Measurements from ENCODE around the gene IL1RAPL1.
"Not testable (repeated sequence)": the region's sequence is repeated elsewhere in the genome, so short reads cannot be mapped to it uniquely, and the experiment has no call there.

Gene IL1RAPL1

DNA sequence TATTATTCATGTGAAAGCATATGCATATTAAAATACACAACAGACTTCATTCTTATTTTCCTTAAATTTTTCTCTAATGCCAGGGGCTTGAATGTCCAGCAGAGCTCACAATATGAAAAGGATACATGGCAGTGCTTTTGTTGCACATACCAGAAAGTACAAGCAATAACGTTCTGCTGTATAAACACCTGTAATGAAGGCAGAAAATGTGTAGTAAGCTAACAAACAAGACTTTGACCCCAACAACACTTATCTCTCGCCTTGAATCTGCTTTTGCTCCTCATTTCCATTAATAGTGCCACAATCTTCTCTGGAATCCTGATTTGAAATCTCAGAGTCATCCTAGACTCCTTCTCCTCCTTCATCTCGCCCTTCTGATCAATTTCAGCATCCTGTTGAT, 687.3 kb downstream of the IL1RAPL1 start:
- DNase-seq (ENCODE audit: low spot score) = no peak

DNA sequence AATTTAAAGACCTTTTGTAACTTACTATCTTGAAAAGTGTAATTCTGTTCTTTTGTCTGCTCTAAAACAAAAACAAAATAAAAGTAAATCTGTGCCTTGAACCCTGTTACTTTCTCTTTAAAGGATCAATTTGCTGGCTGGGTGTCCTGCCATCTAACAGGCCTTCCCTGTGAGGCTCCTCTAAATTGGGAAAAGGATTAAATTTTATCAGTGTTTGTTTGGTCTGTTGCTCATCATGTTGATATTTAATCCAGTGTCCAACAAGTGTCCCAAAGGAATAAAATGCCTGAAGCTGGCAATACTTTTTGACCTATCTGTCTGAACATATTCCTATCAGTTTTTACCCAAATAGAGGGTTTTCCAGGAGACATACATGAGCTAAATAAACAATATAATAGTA, 688.7 kb downstream of the IL1RAPL1 start:
- no peak for DNase-seq (ENCODE audit: low spot score)

DNA sequence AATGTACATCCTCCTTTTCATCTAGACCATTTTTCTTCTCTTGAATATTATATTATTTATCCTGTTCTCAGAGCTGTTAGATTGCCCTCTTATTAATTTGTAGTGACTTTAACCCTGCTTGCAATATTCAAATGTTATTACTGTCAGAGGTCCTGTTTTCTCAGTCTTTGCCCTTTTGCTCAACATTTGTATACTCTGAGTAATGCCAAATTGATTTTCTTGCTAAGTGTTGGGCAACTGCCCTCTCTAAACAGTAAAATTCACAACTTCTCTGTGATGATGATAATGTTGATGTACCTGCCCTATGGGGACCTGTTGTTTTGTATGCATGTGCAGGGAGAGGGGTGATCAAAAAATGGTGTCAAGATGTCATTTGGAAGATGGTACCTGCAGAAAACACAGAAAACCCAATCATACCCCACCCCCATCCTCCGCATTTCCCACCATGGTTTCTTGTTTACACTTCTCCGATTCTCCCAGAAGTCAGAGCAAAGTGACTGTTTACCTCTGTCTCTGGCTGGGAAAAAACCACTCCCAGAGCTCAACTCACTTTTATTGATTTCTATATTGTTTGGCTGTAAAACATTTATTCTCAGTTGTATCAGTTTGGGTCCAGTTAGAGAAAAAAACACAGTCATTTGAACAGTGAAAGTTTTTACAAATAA, 694.0 kb downstream of the IL1RAPL1 start:
- DNase-seq (ENCODE audit: low spot score) = no peak

DNA sequence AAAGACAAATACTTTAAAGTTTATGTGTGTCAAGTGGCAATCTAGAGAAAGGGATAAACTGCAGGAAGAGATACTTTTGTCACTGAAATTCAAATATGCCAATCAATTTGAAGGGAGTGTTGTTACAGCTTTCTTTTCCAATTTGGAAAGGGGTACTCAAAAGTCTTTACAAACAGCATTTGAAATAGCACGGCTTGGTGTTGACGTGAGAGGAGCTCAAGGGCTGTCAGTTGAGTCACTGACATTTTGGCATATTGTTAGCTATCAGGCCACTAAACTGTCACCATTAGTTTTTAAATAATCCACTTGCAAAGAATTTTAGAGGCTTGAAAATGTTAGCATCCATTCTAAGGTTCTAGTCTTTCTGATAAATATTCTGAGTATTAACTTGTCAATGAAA, 698.4 kb downstream of the IL1RAPL1 start:
- DNase-seq (ENCODE audit: low spot score) = no peak

DNA sequence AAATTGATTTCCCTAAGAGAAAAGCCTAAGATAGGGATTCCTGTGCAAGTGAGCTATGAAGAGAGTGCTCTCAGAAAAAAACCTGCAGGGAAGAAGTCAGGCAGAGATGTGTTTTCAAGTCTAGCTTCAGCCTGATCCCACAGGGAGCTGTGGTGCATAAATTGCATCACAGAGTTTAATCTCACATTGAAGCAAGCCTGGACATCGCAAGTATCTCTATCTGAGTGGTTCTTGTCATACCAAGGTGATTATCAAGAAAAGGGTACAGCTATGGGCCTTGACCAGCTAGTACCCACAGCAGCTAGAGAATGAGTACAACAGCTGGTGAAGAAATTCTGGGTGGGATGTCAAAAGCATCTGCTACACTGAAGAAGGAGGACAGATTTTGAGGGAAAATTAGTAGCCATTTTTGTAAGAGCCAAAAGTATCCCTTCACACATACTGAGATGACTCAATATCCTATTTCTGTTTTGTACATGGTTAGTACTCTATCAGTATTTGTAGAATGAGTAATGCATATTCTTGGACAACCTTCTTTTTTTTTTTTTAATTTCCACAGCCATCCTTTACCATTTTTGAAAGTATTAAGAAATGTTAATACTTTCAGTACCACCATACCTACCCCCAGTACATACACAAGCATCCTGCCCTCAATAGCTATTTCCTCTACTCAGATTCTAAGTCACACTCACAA, 708.9 kb downstream of the IL1RAPL1 start:
- no peak for DNase-seq (ENCODE audit: low spot score)

DNA sequence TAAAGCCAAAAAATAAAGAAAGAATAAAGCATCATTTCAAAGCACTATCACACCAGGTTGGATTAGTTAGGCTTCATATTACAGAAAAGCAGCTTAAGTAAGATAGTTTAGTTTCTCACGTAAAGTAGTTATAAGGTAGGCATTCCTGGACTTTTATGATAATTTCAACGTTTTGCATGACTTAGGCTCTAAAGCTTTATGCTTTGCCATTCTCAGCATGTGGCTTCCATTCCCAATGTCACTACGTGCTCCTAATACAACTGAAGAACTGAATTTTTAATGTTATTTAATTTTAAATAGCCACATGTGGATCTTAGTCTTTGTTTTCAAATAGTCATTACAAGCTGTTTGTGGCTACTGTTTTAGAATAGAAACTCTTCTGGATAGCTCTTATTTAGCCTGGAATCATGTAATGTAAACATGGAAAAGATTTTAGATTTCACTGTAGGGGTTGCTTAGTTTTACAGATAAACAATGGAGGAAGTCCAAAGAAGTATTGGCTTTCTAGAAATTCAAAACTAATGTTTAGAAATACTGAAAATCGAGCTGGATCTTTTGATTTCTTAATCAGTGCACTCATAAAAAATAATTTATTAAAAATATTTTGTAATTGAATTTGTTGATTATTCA, 710.0 kb downstream of the IL1RAPL1 start:
- DNase-seq (ENCODE audit: low spot score) = no peak

DNA sequence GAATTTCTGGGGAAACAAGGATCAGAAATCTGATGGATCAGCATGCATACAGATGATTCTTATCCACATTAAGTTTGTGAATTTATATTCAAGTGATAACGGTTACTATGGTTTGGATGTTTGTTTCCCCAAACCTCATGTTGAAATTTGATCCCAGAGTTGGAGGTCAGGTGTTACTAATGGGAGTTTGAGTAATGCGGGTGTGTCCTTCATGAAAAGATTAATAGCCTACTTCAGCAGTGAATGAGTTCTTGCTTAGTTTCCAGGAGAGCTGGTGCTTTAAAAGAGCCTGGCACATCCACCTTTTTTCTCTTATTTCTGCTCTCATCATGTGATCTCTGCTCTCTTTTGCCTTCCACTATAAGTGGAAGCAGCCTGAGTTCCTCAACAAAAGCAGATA, 712.4 kb downstream of the IL1RAPL1 start:
- no peak for DNase-seq (ENCODE audit: low spot score)

DNA sequence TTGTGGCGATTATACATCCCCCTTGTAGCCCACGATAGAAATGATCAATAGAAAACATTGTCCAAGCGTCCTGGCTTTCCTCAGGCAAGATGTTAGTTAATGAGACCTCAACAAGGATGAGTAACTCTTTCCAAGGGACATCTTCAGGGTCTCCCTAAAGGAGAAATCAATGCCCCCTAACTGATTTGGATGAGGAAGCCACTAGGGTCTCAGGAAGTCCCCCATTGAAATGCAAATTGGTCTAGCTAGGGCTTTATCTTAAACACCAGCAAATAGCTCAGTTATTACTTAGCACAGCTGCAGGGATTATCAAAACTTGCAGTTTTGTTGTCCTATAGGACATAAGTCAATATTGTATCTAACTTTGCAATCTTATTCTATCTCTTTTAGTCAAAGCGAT, 721.5 kb downstream of the IL1RAPL1 start:
- DNase-seq (ENCODE audit: low spot score) = no peak

DNA sequence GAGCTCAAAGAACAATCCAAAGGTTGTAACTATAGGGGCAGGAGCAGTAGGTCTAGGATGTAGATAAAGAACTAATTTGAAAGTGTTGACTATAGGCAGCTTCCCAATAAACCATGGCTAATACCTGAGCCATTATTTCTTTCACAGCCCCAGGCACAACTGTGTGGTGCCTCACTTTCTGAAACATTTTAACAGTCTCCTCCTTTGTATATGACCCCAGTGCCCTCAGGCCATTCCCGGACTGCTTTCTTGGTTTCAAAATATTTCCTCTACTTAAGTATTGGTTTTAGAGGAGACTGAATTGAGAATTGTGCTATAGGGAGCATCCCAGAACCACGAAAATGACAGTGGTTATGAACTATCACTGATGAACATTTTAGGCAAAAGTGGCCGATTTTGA, 728.7 kb downstream of the IL1RAPL1 start:
- no peak for DNase-seq (ENCODE audit: low spot score)

DNA sequence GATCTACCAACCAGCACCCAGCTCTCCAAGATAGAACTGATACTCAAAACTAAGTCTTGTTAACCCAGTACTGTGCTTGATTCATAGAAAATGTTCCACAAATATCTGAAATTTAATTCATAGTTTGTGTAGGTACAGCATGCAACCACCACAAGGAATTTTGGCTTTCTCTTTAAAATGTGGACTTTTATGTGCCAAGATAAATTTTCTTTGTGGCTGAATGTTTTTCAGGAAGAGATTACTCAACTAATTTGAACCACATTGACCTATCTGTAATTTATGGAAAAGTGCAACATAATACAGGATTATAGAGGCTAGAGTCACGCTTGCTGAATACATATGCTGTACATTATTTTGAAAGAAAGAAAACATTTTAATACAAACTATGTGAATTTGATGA, 730.8 kb downstream of the IL1RAPL1 start:
- DNase-seq (ENCODE audit: low spot score) = no peak

DNA sequence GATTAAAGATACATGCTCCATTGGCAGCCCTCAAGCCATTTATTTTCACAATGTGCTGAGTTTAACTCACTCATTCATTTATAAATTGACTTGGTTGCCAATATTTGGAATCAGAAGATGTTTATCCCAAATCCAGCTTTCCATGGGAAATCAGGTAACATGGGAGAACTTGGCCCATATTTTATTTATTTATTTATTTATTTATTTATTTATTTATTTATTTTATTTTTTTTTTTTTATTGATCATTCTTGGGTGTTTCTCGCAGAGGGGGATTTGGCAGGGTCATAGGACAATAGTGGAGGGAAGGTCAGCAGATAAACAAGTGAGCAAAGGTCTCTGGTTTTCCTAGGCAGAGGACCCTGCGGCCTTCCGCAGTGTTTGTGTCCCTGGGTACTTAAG, 745.2 kb downstream of the IL1RAPL1 start:
- not testable (repeated sequence) for DNase-seq (ENCODE audit: low spot score)

DNA sequence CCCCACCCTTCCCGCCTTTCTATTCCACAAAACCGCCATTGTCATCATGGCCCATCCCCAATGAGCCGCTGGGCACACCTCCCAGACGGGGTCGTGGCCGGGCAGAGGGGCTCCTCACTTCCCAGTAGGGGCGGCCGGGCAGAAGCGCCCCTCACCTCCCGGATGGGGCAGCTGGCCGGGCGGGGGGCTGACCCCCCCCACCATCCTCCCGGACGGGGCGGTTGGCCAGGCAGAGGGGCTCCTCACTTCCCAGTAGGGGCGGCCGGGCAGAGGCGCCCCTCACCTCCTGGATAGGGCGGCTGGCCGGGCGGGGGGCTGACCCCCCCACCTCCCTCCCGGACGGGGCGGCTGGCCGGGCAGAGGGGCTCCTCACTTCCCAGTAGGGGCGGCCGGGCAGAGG, 745.8 kb downstream of the IL1RAPL1 start:
- not testable (repeated sequence) for DNase-seq (ENCODE audit: low spot score)

DNA sequence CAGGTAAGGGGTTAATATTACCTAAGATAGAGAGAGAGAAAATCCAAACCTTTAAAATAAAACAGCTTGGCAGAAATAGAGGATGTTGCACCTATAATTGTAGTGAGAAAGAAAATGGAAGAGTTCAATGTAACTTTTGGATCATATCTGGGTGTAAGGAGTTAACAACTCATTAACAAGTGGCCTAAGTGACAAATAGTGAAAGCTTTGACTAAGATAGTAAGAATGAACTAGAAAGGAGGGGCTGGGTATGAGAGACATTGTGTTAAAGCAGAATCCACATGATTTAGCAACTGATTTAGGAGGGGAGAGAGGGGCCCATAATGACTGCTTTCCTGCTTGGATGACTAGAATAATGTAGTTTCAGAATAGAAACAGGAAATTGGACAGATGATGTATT, 761.0 kb downstream of the IL1RAPL1 start:
- no peak for DNase-seq (ENCODE audit: low spot score)

DNA sequence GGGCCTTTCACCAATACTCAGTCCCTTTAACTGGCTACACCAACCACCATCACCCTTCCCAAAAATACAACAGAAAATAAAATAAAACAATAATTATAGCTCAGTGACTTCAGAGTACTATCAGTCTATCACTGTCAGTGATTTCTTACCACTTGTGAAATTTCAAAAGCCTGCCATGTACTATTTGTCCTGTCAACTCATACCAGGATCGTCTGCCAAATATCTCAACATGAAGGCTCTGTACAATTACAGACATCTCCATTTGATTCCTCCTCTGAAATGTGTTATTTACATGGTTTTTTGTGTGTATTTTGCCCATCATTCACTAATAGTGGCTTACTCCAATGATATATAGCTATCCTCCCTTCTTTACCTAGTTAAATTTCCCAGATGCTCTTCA, 772.0 kb downstream of the IL1RAPL1 start:
- DNase-seq (ENCODE audit: low spot score) = no peak

DNA sequence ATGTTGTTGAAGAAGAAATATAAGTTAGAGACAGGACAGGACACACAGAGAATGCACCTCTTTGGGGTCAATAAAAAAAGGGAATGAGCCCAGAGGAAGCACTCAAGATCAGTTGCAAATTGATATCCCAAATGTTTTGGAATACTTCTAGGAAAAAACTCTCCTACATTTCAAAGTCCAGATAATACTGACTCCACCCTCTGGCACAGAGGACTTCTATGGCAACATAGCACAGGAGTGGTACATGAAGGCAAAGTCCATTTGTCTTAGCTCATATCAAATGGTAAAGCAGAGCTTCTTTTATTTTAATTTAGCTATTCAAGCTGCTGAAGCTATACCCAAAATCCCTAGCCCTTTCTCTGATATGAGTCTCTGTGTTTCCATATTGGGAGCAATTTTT, 787.5 kb downstream of the IL1RAPL1 start:
- not testable (repeated sequence) for DNase-seq (ENCODE audit: low spot score)

DNA sequence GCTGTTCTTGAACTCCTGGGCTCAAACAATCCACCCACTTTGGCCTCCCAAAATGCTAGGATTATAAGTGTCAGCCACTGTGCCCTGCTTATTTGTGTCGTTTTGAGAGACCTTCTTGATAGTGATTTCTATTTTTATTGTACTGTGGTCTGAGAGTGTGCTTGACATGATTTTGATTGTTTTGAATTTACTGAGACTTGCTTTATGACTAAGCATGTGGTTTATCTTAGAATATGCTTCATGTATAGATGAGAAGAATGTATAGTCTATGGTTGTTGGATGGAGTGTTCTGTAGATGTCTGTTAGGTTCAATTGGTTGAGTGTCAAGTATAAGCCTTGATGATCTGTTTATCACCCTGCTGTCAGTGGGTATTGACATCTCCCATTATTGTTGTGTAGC, 789.3 kb downstream of the IL1RAPL1 start:
- DNase-seq (ENCODE audit: low spot score) = no peak

DNA sequence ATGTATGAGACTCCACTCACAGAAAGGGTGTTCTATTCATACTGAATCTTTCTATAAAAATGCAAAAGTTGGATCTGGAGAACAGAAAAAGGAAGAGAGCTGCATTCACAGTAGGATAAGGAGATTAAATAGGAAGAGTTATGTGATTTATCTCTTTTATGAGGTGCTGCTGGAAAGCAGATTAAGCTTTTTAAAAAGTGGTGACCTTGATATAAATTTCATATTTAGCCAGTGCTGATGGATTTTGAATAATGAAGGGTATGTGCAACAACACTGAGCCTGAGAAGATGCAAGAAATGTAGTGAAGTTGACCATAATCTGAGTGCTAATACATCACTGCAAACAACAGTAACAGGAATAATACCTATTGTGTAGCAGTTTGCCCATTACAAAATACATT, 795.6 kb downstream of the IL1RAPL1 start:
- DNase-seq (ENCODE audit: low spot score) = no peak

DNA sequence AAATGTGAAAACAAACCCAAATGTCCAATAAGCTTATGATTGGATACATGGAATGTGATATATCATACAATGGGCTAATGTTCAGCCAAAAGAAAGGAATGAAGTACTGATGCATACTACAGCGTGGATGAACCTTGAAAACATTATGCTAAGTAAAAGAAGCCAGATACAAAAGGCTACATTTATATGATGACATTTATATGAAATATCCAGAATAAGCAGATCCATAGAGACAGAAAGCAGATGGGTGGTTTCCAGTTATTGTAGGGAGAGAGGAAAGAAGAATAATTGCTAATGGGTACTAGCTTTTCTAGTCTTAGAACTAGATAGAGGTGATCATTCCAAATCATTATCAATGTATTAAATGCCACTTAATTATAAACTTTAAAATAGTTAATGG, 801.3 kb downstream of the IL1RAPL1 start:
- no peak for DNase-seq (ENCODE audit: low spot score)

DNA sequence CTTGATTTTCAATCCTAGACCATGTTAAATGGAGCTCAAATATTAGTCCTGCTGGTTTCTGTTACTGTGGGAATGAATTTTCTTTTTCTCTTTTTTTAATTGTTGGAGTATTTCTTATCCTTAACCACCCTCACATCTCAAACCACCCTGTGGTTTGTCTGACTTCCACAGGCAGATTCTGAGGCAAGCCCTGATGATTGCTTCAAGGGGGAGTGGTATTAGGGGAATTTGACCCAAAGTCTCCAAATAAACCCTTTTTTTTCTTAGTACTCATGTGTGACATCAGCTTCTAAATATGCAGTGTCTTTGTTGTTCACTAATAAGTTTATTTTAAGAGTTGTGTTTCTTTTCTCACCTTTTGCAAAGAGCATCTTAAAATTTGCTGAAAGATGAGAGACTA, 810.3 kb downstream of the IL1RAPL1 start:
- DNase-seq (ENCODE audit: low spot score) = no peak

DNA sequence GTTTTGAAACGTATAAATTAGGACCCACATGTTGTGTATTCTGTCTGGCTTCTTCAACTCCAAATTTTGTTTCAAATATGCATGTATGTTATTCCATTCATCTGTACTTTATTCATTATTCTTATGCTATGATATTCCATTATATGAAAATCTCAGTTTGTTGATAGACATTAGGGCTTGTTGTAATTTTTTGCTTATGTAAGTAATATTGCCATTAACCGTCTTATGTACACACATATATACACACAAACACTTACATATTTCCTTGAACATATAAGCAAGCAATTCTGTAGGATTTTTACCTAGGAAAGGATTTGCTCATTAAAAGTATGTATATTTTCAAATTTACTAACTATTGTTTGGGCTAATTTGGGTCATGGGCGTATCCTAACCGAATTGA, 820.1 kb downstream of the IL1RAPL1 start:
- no peak for DNase-seq (ENCODE audit: low spot score)

DNA sequence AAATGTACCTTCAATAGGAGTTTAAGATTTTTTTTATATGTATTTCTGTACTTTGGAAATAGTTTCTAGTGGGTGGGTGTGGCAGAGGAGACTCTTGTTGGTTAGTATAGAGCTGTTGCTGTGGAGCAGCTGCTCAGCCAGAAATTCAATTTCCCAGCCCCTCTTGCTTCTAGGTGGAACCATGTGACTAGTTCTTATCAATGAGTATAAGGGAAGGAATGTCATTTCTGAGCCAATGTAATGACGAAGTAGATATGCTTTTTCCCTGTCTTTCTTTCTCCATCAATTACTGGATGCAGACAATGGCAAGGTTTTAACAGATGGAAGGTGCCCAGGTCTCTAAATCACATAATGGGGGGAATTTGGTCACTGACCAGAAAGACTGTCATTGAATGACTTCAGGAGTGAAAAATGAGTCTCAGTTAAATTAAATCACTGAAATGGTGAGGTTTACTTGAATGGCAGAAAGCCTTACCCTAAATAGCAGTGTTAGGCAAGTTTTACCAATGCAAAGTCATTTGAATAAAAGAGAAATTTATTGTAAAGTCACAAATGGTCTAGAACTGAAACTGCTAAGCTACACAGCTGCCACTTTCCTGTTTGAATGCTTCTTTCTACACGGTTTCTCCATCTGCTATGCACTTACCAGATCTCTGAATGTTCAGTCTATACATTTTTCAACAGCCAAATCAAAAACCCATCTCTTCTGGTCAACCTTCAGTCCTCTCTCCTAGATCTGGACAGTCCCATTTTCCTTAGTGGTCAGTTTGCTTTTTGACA, 832.7 kb downstream of the IL1RAPL1 start:
- no peak for DNase-seq (ENCODE audit: low spot score)

DNA sequence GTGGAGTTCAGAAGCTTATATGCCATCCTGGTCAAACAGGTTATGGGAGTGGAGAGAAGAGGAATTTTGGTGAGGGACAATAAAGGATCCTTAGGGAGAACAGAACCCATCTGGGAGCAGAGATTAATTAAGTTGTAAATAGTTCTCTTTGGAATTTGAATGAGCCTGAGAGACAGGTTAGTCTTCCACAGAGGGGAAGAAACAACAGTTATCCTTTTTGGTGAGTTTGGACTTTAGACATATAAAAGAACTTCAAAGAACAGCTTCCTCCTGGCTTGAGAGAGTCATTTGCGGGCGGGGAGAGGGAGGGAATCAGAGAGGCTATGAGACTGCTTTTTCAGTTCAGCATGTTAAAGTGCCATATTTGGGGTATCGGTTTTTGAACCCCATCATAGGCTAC, 834.8 kb downstream of the IL1RAPL1 start:
- DNase-seq (ENCODE audit: low spot score) = no peak

DNA sequence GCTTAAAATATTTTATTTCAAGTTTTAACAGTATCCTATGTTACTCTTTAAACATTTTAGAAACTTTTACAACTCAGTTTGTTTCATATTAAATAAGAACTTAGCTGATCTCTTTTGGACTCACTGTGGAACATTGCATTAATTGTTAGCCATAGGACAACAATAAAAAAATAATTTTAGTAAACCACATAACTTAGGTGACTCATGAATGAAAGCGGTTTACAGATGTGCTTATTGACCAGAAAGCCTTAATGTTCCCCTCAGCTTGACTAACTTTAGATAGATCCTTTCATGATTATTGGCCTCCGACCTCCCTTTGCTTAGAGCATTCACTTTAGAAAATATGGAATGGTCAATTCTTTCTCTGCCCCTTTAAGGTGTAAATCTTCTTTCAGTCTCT, 844.6 kb downstream of the IL1RAPL1 start:
- DNase-seq (ENCODE audit: low spot score) = no peak

Measured in kidney tubule cell (primary cell).